Colon (tissue), 2 donors: ENCODE measurements around the gene TSPY10.
"Not testable (repeated sequence)": the region's sequence is repeated elsewhere in the genome, so short reads cannot be mapped to it uniquely, and the experiment has no call there.

Experiments
- FAIRE-seq: peaks from 2 replicates; lab custom pipeline; 2012; peaks lifted over from hg19 to GRCh38; lab: Jason Lieb, UNC
- donor health status: control.
- donor health status: control.

Gene TSPY10, protein sequence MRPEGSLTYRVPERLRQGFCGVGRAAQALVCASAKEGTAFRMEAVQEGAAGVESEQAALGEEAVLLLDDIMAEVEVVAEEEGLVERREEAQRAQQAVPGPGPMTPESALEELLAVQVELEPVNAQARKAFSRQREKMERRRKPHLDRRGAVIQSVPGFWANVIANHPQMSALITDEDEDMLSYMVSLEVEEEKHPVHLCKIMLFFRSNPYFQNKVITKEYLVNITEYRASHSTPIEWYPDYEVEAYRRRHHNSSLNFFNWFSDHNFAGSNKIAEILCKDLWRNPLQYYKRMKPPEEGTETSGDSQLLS

DNA sequence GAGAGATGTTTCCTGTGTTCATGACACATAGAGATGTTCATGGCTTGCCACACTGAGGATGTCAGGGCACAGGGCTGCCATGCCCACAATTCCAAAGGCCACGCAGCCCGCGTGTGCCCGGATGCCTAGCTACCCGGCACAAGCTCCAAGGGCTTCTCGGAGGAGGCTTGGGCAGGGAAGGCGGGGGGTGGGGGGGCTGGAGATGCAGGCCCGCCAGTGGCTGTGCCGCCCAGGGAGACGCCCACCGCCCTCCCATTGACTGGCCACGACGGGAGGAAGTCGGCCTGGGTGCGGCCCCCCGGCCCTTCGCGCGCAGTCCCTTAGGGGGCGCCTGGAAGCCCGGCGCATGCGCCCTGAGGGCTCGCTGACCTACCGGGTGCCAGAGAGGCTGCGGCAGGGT lies at the start of gene TSPY10:
Gene TSPY10 (plus strand): TSS at position 301 of the 400 bp plus-strand sequence. CDS start 46 bp downstream, at position 347.
- not testable (repeated sequence) for FAIRE-seq

DNA sequence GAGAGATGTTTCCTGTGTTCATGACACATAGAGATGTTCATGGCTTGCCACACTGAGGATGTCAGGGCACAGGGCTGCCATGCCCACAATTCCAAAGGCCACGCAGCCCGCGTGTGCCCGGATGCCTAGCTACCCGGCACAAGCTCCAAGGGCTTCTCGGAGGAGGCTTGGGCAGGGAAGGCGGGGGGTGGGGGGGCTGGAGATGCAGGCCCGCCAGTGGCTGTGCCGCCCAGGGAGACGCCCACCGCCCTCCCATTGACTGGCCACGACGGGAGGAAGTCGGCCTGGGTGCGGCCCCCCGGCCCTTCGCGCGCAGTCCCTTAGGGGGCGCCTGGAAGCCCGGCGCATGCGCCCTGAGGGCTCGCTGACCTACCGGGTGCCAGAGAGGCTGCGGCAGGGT lies 40.7 kb upstream of the TSPY10 start, which contains the start of gene TSPY9:
Gene TSPY9 (plus strand): TSS at position 301 of the 400 bp plus-strand sequence. CDS start 46 bp downstream, at position 347.
- FAIRE-seq, result not testable (repeated sequence)

DNA sequence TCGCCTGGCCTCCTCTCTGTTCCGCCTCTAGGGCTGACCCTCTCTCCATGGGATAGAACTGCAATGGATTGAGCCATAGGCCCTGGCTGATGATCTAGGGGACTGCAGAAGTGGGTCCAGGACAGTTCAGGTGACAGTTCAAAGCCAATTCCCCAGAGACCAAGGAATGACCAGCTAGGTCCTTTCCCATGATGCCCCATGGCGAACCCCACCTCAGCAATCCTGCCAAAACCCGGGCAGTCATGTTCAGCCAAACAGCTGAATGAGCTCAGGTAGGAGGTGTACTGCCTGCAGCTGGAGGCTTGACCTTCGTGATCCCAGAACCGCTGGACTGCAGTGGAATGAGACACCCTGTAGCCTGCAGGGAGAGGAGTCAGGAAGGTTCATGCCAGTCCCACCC lies 23.3 kb upstream of the TSPY10 start:
- not testable (repeated sequence) for FAIRE-seq

DNA sequence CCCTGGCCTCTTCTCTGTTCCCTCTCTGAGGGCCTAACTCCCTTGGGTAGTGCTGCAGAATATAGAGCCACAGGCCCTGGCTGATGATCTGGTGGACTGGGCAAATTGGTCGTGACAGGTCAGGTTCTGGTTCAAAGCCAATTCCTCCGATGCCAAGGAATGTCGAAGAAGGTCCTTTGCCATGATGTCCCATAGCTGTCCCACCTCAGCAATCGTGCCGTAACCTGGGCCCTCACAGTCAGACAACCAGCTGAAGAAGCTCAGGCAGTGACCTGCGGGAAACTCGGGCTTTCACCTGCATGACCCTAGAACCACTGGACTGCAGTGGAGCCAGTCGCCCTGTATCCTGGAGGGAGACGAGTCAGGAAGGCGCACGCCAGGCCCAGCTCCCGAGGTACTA lies 11.4 kb upstream of the TSPY10 start:
- FAIRE-seq, result not testable (repeated sequence)
